ENCODE results near the gene PDK4.

PDK4 gene

DNA sequence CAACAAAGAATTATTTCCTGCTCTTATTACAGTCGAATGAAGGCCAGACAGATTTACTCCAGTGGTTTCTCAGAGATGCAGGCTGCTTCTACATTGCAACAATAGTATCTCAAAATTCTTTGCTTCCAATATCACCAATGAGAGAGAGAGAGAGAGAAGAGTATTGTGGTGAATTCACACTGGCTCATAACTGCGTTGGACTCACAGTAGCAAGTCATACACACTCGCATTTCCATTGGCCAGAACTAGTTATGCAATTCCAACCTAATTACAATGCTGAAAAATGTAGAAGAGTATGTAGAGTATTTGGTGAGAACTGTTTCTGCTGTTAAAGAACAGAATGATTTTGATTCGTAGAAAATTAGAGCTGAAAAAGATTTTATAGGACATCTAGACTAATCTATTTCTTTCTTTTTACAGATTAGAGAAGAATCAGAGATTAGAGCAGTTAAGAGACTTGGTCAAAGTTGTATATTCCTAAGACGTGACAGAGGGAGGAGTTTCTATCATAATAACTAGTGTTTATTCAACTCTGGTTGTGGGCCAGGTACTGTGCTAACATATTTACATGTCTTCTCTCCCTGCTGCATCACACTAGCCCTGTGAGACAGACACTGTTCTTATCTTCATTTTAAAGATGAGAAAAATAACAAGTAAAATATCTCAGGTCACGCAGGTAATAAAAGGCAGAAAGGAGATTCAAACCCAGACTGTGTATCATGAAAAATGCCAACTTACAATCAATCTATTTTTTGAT, 34.6 kb upstream of the PDK4 start:
- no peak for DNase-seq
- no peak overlapping the region for H3K27ac ChIP-seq
- TF ChIP-seq, protein P1, sequence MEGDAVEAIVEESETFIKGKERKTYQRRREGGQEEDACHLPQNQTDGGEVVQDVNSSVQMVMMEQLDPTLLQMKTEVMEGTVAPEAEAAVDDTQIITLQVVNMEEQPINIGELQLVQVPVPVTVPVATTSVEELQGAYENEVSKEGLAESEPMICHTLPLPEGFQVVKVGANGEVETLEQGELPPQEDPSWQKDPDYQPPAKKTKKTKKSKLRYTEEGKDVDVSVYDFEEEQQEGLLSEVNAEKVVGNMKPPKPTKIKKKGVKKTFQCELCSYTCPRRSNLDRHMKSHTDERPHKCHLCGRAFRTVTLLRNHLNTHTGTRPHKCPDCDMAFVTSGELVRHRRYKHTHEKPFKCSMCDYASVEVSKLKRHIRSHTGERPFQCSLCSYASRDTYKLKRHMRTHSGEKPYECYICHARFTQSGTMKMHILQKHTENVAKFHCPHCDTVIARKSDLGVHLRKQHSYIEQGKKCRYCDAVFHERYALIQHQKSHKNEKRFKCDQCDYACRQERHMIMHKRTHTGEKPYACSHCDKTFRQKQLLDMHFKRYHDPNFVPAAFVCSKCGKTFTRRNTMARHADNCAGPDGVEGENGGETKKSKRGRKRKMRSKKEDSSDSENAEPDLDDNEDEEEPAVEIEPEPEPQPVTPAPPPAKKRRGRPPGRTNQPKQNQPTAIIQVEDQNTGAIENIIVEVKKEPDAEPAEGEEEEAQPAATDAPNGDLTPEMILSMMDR (IDR thresholded peaks at IDR 0.05; ENCODE audit: low read depth, low read length, missing control alignments) = no peak
- H3K27me3 ChIP-seq (replicated peaks) = no peaks in the 10 kb centered on the region
- in situ Hi-C loops (cut with HindIII; ENCODE audit: low pct_ligation_motif_present, low sequenced_read_pairs) = no loop called here
- H3K36me3 ChIP-seq (replicated peaks) = no peaks in the 10 kb centered on the region
- no peak overlapping the region for H3K4me3 ChIP-seq (ENCODE audit: low read depth, low read length)

DNA sequence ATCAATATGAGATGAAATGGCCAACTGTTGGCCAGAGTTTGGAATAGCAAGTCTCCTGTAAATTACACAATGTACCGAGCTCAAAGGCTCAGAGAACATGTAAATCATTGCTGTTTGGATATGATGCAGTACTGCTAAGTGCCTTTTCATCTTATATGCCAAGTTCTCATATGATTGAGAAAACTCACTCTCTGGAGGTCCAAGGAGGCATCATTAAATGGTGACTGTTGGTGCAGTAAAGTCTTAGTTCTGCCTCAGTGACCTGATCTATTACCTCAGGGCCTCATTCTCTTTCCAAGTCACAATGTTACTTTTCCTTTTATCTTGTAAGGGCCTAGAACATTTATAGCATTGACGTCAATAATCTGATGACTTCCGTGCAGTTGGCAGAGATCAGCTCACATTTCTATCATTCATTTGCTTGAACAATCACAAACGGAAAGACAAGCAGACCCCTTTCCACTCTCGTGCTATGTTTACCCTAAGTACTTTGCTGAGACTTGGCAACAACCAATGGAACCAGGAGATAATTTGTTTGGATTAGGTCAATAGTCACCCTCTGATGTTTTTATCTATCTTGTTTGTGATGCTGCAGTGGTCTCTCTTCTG, 32.6 kb upstream of the PDK4 start:
- in situ Hi-C loops (cut with HindIII; ENCODE audit: low pct_ligation_motif_present, low sequenced_read_pairs) = no loop called here

DNA sequence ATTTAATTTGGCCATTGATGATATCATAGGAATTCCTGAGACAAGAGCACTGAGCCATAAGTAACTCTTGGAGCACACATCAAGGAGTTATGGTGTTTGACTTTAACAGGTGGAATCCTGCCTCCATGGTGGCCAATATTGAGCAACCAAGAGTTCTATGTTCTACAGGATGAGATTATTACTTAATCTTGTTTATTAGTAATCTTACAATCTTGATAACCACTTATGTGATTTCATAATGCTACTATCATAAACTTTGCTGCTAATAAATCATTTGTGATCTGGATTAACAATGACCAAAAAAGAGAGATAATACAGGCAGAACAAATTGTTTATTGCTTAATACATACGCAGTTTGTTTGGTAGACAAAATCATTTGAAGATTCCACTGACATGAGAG, 27.5 kb upstream of the PDK4 start:
- Histone ChIP-seq H3K27me3 (replicated peaks) (no peaks in the 10 kb centered on the region), H3K36me3 (replicated peaks) (no peaks in the 10 kb centered on the region), H3K27ac (no peak overlapping the region), H3K4me3 (ENCODE audit: low read depth, low read length) (no peak overlapping the region)
- in situ Hi-C loops (cut with HindIII; ENCODE audit: low pct_ligation_motif_present, low sequenced_read_pairs) = no loop called here
- DNase-seq = no peak
- TF ChIP-seq, protein P1 (IDR thresholded peaks at IDR 0.05; ENCODE audit: low read depth, low read length, missing control alignments) = no peak

More for the DNA sequence above, 32.6 kb upstream of the PDK4 start:
- no peaks in the 10 kb centered on the region for H3K27me3 ChIP-seq (replicated peaks)
- DNase-seq = peak; percentile 39
- TF ChIP-seq, protein P1 (IDR thresholded peaks at IDR 0.05; ENCODE audit: low read depth, low read length, missing control alignments) = no peak
- H3K4me3 ChIP-seq (ENCODE audit: low read depth, low read length) = no peak overlapping the region
- no peaks in the 10 kb centered on the region for H3K36me3 ChIP-seq (replicated peaks)
- H3K27ac ChIP-seq = peak overlapping the region; percentile 47

DNA sequence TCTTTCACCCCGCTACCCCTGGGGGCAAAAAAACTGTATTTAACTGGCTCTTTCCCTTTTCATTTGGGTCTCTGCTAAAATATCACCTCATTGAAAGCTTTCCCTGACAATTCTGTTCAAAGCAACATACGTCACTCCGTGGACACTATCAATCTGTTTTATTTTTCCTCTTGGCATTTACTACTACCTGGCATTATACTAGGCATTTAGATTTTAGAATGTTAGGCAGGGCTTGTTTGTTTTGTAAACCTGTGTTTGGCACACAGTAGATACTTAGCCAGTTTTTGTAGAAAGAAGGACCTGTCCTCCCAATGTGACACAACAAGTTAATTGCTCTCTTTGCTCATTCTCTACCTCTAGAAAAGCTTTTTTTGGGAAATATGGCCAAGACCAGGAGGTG, 26.5 kb upstream of the PDK4 start:
- no peak for DNase-seq
- TF ChIP-seq, protein P1 (IDR thresholded peaks at IDR 0.05; ENCODE audit: low read depth, low read length, missing control alignments) = no peak
- in situ Hi-C loops (cut with HindIII; ENCODE audit: low pct_ligation_motif_present, low sequenced_read_pairs) = no loop called here
- Histone ChIP-seq H3K4me3 (ENCODE audit: low read depth, low read length) (no peak overlapping the region), H3K27me3 (replicated peaks) (no peaks in the 10 kb centered on the region), H3K36me3 (replicated peaks) (no peaks in the 10 kb centered on the region), H3K27ac (no peak overlapping the region)

DNA sequence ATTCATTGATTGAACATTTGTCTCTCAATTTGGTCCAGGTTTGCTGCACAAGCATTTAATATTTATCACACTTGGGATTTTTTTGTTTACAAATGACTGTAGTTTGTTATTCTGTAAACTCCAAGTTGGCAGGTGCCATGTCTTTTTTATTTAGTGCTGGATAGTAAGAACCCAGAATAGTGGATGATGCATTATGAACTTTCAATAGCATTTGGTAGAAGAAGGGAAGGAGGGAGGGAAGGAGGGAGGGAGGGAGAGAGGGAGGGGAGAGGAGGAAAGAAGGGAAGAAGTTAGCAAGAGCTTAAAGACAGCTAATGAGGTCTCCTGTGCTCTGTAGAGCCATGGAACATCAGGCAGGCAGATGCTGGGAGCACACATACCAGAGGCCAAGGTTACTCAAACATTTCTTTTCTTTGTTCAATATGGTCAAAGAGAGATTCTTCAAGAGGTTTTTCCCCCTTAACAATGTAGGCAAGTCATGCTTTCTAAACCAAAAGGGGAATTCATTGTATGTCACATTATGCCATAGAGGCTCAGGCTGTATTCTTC, 25.8 kb upstream of the PDK4 start:
- H3K27me3 ChIP-seq (replicated peaks) = no peaks in the 10 kb centered on the region

More for the DNA sequence above, 25.8 kb upstream of the PDK4 start:
- DNase-seq = no peak
- Histone ChIP-seq H3K36me3 (replicated peaks) (no peaks in the 10 kb centered on the region), H3K27ac (no peak overlapping the region), H3K4me3 (ENCODE audit: low read depth, low read length) (no peak overlapping the region)
- TF ChIP-seq, protein P1 (IDR thresholded peaks at IDR 0.05; ENCODE audit: low read depth, low read length, missing control alignments) = no peak
- in situ Hi-C loops (cut with HindIII; ENCODE audit: low pct_ligation_motif_present, low sequenced_read_pairs) = no loop called here

Data from brain microvascular endothelial cell (primary cell).